GM13976 (cell line): Measurements from ENCODE around the gene NKAIN2.

Experiments used
- DNase-seq: peaks from one replicate; pipeline ENCODE4 v3.0.0; 2012; ENCODE audit warnings: low spot score
- in situ Hi-C: fragments of 300-500 bp; cut with MboI; formaldehyde crosslinking; loops from one replicate; pipeline ENCODE4 v1.12.0; 2022; ENCODE audit warnings: low sequenced_read_pairs, mixed read lengths, inconsistent platforms; ENCODE audit not compliant: unreplicated experiment
- TF ChIP-seq, protein P1 (sequence below): IDR thresholded peaks from 2 replicates; pipeline ENCODE4 v1.5.1; 2012; ENCODE audit warnings: borderline replicate concordance, mild to moderate bottlenecking; ENCODE audit not compliant: insufficient read depth; ENCODE audit errors: extremely low read depth, missing control alignments, control extremely low read depth

Gene NKAIN2

DNA sequence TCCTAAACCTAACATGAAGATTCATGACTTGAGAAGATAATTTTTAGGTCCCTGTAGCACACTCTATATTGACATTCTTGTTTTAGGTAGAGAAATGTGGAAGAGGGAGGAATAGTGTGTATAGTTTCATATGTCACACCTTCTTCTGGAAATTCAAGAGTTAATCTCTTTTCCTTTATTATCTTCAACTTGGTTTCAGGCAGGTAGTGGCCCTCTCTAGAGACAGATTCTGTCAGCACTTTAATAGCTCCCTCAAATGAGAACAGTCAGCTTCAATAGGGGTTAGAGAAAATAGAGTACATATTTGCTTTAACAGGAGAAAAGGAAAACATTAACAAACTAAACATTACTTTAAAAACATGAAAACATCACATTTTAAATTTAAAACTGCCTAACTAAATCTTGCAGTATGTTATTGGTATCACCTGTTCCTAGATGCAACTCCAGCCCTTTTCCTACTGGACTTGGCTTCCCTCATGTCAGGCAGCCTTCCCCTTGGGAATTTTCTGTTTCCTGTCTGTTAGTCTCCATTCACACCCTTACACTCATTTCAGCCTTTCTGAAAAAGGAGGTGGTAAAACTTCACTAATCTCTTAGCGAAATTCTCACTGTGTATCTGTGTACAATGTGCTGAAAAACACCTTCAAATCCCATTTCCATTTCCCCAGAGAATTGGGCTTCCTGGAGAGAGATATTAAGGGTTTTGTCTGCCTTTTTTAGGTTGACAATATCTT lies 966.3 kb downstream of the NKAIN2 start:
- in situ Hi-C loops: no loop called here
- TF ChIP-seq, protein P1, sequence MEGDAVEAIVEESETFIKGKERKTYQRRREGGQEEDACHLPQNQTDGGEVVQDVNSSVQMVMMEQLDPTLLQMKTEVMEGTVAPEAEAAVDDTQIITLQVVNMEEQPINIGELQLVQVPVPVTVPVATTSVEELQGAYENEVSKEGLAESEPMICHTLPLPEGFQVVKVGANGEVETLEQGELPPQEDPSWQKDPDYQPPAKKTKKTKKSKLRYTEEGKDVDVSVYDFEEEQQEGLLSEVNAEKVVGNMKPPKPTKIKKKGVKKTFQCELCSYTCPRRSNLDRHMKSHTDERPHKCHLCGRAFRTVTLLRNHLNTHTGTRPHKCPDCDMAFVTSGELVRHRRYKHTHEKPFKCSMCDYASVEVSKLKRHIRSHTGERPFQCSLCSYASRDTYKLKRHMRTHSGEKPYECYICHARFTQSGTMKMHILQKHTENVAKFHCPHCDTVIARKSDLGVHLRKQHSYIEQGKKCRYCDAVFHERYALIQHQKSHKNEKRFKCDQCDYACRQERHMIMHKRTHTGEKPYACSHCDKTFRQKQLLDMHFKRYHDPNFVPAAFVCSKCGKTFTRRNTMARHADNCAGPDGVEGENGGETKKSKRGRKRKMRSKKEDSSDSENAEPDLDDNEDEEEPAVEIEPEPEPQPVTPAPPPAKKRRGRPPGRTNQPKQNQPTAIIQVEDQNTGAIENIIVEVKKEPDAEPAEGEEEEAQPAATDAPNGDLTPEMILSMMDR: no peak
- DNase-seq: no peak

DNA sequence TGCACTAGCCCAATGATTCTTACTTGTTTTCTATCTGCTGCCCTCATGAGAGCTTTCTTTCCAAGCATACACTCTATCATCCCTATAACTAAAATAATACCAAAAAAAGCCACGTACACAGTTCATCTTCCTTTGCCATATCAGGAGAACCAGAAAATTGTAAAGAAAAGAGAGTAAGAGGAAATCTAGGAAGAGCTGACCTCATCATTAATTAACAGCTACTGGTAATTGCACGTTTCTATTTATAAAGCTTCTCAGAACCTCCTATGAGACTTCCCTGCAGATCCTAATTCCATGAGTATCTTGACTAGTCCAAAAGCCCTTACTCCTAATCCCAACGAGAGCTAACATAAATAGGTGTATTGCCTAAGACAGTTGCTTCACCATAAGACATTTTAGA lies 967.1 kb downstream of the NKAIN2 start:
- no peak for DNase-seq
- TF ChIP-seq, protein P1: no peak
- in situ Hi-C loops: no loop called here

DNA sequence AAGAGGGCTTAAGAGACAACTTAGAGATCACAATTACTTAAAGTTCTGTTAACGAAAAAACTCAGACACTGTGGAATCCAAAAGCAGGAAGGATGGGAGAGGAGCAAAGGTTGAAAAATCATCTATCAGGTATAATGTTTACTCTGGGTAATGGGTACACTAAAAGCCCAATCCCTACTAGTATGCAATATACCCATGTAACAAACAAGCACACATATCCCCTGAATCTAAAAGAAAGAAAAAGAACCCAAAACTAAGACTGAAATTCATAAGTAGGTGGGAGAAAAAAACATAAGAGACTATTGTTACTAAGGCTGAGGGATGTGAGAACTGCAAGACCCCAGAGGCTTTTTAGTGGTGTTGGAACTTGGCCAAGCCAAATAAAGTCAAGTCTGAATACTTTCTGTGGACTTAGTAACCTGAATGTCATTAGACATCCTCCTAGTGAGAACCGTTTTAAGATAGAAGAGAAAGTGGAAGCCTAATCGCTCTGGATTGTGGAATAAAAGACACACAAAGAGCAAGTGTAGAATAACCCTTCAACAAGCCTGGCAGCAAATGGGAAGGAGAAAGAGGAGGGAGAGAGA lies 969.2 kb downstream of the NKAIN2 start:
- in situ Hi-C loops: no loop called here
- TF ChIP-seq, protein P1: no peak

DNA sequence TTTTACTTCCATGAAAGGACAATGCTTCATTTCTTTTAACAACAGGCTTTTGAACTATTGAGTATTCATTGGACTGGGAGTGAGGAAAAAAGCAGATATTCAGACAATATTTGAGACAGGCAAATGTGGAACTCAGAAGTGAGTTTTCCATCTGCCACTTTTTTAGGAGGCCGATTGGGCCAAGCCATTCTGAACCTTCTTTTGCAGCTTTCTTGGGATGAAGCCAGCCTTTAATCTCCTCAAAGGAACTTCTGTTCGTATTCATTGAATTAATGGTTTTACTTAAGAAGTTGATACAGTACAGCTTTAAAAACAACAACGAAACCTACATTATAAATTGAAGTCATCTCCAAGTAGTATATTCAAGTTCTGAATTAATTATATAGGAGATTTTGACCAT lies 971.5 kb downstream of the NKAIN2 start:
- DNase-seq: no peak
- in situ Hi-C loops: no loop called here
- TF ChIP-seq, protein P1: no peak

More for the DNA sequence above, 969.2 kb downstream of the NKAIN2 start:
- DNase-seq: no peak

DNA sequence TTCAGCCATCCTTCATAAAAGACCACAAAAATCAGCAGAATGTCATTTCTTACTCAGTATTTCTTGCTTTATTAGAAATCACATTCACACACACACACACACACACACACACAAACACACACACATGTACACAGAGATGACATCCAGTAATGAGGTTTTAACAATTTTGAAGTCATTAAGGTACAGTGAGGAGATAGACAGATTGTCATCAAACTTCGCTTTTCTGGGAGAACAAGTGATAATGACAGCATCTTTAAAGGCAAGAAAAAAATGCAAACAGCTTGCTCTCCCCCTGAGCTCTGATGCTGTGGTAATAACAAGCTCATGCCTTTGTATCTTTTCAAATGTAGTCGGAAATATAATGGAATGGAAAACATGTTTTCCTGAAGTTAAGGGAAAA lies 974.2 kb downstream of the NKAIN2 start:
- in situ Hi-C loops: no loop called here
- TF ChIP-seq, protein P1: no peak
- no peak for DNase-seq

DNA sequence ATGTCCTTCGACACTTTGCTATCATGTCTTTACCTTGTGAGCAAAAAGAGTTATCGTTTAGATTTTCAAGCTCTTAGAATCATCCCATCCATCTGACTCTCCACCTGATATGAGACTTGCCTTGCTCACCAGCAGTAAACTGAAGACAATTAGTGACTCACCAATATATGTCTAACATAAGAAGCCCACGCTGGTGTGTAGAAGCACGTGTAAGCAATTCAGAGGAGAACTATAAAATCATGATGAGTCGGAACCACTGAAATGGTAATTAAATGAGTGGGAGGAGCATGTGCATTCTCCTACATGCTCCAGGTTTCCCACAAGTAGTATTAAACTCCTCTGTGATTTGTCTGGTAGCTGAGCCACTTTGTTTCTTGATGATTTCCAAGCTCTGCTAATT lies 977.0 kb downstream of the NKAIN2 start:
- TF ChIP-seq, protein P1: no peak
- in situ Hi-C loops: no loop called here
- no peak for DNase-seq
